IgD-negative memory B cell (primary cell): ENCODE measurements around the gene LMNTD2. TPM values are rescaled to one million over a fixed set of nuclear protein-coding genes. Genes with fewer than 3 reads are reported as not detected.

Source experiments
- H3K27ac Mint-ChIP-seq, 3 donors: one replicate each; pipeline ENCODE4 v1.8.0; 2020 to 2022; ENCODE audit warnings: mild to moderate bottlenecking in 3 of 3, mixed read lengths in 3 of 3, moderate library complexity in 1 of 3
- H3K27me3 Mint-ChIP-seq: one replicate; pipeline ENCODE4 v1.8.0; 2021; ENCODE audit warnings: mixed read lengths
- H3K36me3 Mint-ChIP-seq: one replicate; pipeline ENCODE4 v1.8.0; 2020; ENCODE audit warnings: mild to moderate bottlenecking, mixed read lengths
- H3K4me1 Mint-ChIP-seq, 3 donors: one replicate each; pipeline ENCODE4 v1.8.0; 2020 to 2022; ENCODE audit warnings: mixed read lengths in 3 of 3, mild to moderate bottlenecking in 1 of 3
- H3K4me3 Mint-ChIP-seq, 4 donors: one replicate each; pipeline ENCODE4 v1.8.0; 2020 to 2022; ENCODE audit warnings: mild to moderate bottlenecking in 4 of 4, mixed read lengths in 4 of 4, moderate library complexity in 3 of 4
- H3K9me3 Mint-ChIP-seq, 3 donors: one replicate each; pipeline ENCODE4 v1.8.0; 2020 to 2021; ENCODE audit warnings: mixed read lengths in 3 of 3, mild to moderate bottlenecking in 1 of 3
- polyA plus RNA-seq: library from polyadenylated mRNA; unstranded; fragments of 300-500 nt; fragmentation: Illumina TruSeq; gene quantifications from one replicate; pipeline ENCODE4 v1.2.3, GENCODE V29; 2021

The LMNTD2 gene
- polyA plus RNA-seq, 1 donor from 2014 or later: 3.8 TPM

GRCh38 chr11:540583-541432 is 19.7 kb downstream of the LMNTD2 start:
- Mint-ChIP-seq H3K27me3 (no peaks in the 10 kb centered on the region), H3K4me1 (peaks cover 2 to 10% (median 5%) of the 10 kb centered on the region in 3 donors), H3K4me3 (no peak overlapping the region), H3K9me3 (no peaks in the 10 kb centered on the region), H3K27ac (no peak overlapping the region), H3K36me3 (peaks cover 6% of the 10 kb centered on the region)

GRCh38 chr11:539971-540481 is 20.5 kb downstream of the LMNTD2 start:
- H3K4me1 Mint-ChIP-seq: peaks cover 2 to 10% (median 5%) of the 10 kb centered on the region in 3 donors
- H3K36me3 Mint-ChIP-seq: peaks cover 6% of the 10 kb centered on the region
- no peaks in the 10 kb centered on the region for H3K27me3 Mint-ChIP-seq
- H3K27ac Mint-ChIP-seq: no peak overlapping the region
- no peak overlapping the region for H3K4me3 Mint-ChIP-seq
- H3K9me3 Mint-ChIP-seq: no peaks in the 10 kb centered on the region

GRCh38 chr11:538431-539051 is 22.0 kb downstream of the LMNTD2 start:
- Mint-ChIP-seq H3K27ac (peak overlapping the region in 2 of 3 donors; percentile 5 to 100), H3K4me1 (peaks cover 2 to 10% (median 5%) of the 10 kb centered on the region in 3 donors), H3K36me3 (peaks cover 3% of the 10 kb centered on the region), H3K4me3 (peak overlapping the region; percentile 44 to 100 (median 86)), H3K9me3 (no peaks in the 10 kb centered on the region), H3K27me3 (no peaks in the 10 kb centered on the region)

- peak overlapping the region; percentile 89 to 100 (median 94) for H3K4me3 Mint-ChIP-seq
- H3K27ac Mint-ChIP-seq: peak overlapping the region; percentile 98 to 100 (median 98)
- H3K36me3 Mint-ChIP-seq: peaks cover 2% of the 10 kb centered on the region
- no peaks in the 10 kb centered on the region for H3K27me3 Mint-ChIP-seq
- no peaks in the 10 kb centered on the region for H3K9me3 Mint-ChIP-seq
- peaks cover 2 to 10% (median 5%) of the 10 kb centered on the region in 3 donors for H3K4me1 Mint-ChIP-seq
These were observed 22.7 kb downstream of the LMNTD2 start for GRCh38 chr11:537622-538430.

GRCh38 chr11:536841-537621 is 23.5 kb downstream of the LMNTD2 start, which contains the start of gene LRRC56:
TSS of gene LRRC56 (plus strand) at chr11:537527. CDS start at chr11:540685, 3,158 bp downstream.
- Mint-ChIP-seq H3K36me3 (peaks cover 2% of the 10 kb centered on the region), H3K9me3 (no peaks in the 10 kb centered on the region), H3K4me3 (peak within 1 kb of the TSS; percentile 91 to 100 (median 96)), H3K27ac (peak within 1 kb of the TSS; percentile 98 to 100 (median 98)), H3K4me1 (peaks cover 2 to 11% (median 5%) of the 10 kb centered on the region in 3 donors), H3K27me3 (no peaks in the 10 kb centered on the region)

- Mint-ChIP-seq H3K4me3 (peak within 1 kb of the TSS; percentile 91 to 100 (median 96)), H3K36me3 (peaks cover 2% of the 10 kb centered on the region), H3K9me3 (no peaks in the 10 kb centered on the region), H3K27ac (peak within 1 kb of the TSS; percentile 98 to 100 (median 98)), H3K27me3 (no peaks in the 10 kb centered on the region), H3K4me1 (peaks cover 2 to 13% (median 5%) of the 10 kb centered on the region in 3 donors)
These were observed 24.8 kb downstream of the LMNTD2 start, which contains the start of gene HRAS for GRCh38 chr11:535519-536454. TSS of gene HRAS (minus strand) at chr11:535576.

GRCh38 chr11:535210-535518 is 25.4 kb downstream of the LMNTD2 start:
- Mint-ChIP-seq H3K9me3 (no peaks in the 10 kb centered on the region), H3K27ac (no peak overlapping the region), H3K4me1 (peaks cover 2 to 13% (median 5%) of the 10 kb centered on the region in 3 donors), H3K4me3 (no peak overlapping the region), H3K27me3 (no peaks in the 10 kb centered on the region), H3K36me3 (peaks cover 2% of the 10 kb centered on the region)

- H3K4me3 Mint-ChIP-seq: peak overlapping the region; percentile 78 to 92 (median 86)
- no peaks in the 10 kb centered on the region for H3K27me3 Mint-ChIP-seq
- peak overlapping the region in 1 of 3 donors; percentile 85 for H3K27ac Mint-ChIP-seq
- H3K4me1 Mint-ChIP-seq: peaks cover 2 to 13% (median 5%) of the 10 kb centered on the region in 3 donors
- H3K36me3 Mint-ChIP-seq: peaks cover 2% of the 10 kb centered on the region
- H3K9me3 Mint-ChIP-seq: no peaks in the 10 kb centered on the region
These were observed 25.9 kb downstream of the LMNTD2 start for GRCh38 chr11:534396-535209.

GRCh38 chr11:533586-534395 is 26.7 kb downstream of the LMNTD2 start:
- Mint-ChIP-seq H3K27ac (peak overlapping the region in 1 of 3 donors; percentile 85), H3K4me1 (peaks cover 2 to 13% (median 5%) of the 10 kb centered on the region in 3 donors), H3K36me3 (peaks cover 2% of the 10 kb centered on the region), H3K4me3 (peak overlapping the region; percentile 16 to 88 (median 38)), H3K9me3 (no peaks in the 10 kb centered on the region), H3K27me3 (no peaks in the 10 kb centered on the region)

- H3K27me3 Mint-ChIP-seq: no peaks in the 10 kb centered on the region
- peaks cover 2% of the 10 kb centered on the region for H3K36me3 Mint-ChIP-seq
- H3K9me3 Mint-ChIP-seq: no peaks in the 10 kb centered on the region
- H3K4me1 Mint-ChIP-seq: peaks cover 2 to 6% (median 5%) of the 10 kb centered on the region in 3 donors
- H3K27ac Mint-ChIP-seq: peak overlapping the region in 1 of 3 donors; percentile 85
- H3K4me3 Mint-ChIP-seq: peak overlapping the region in 2 of 4 donors; percentile 41 to 45
These were observed 27.5 kb downstream of the LMNTD2 start for GRCh38 chr11:532986-533585.

- peaks cover 2% of the 10 kb centered on the region for H3K36me3 Mint-ChIP-seq
- peaks cover 2 to 5% (median 2%) of the 10 kb centered on the region in 3 donors for H3K4me1 Mint-ChIP-seq
- H3K27me3 Mint-ChIP-seq: no peaks in the 10 kb centered on the region
- H3K4me3 Mint-ChIP-seq: peak overlapping the region in 1 of 4 donors; percentile 70
- no peaks in the 10 kb centered on the region for H3K9me3 Mint-ChIP-seq
- peak overlapping the region in 1 of 3 donors; percentile 21 for H3K27ac Mint-ChIP-seq
These were observed 28.0 kb downstream of the LMNTD2 start for GRCh38 chr11:532527-532985.
